NCI-H82 treated with DMSO at 0.1 percent for 48 hours (cell line): ENCODE data around the gene HOMEZ.
A peak's percentile ranks its signal among the peaks of the same experiment; 100 is the strongest.

Source experiments
- DNase-seq: peaks from one replicate; lab custom pipeline; 2025; ENCODE audit not compliant: unreplicated experiment; lab: John Stamatoyannopoulos, UW

Gene HOMEZ

DNA sequence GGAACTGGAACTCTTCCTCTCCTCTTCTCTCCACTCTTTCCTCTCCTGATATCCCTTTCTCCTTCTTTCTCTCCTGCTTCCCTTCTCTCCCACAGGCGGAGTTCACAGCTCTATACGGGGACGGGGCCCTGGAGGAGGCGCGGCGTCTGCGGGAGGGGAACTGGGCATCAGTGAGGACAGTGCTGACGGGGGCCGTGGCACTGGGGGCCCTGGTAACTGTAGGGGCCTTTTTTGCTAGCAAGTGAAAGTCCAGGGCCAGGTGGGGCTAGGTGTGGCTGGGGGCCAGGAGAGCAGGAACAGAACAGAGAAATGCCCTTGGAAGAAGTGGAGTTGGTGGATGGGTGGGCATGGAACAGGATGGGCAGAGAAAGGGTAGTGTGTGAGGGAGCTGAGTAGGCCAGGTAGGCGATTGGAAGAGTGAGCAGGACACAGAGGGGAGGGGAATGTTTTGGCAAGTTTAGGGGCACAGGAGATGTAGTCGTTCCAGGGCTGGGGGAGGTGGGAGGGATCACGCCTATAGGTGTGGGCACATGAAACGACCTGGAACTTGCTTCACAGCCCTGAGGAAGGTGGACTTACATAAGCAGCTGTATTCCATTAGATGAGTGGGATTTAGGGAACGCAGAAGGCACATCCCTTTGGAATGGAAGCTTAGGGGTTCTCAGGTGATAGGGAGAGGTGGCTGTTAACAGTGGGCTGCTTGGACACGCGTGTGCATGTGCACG is 23.0 kb upstream of the HOMEZ start:
- DNase-seq = no peak

DNA sequence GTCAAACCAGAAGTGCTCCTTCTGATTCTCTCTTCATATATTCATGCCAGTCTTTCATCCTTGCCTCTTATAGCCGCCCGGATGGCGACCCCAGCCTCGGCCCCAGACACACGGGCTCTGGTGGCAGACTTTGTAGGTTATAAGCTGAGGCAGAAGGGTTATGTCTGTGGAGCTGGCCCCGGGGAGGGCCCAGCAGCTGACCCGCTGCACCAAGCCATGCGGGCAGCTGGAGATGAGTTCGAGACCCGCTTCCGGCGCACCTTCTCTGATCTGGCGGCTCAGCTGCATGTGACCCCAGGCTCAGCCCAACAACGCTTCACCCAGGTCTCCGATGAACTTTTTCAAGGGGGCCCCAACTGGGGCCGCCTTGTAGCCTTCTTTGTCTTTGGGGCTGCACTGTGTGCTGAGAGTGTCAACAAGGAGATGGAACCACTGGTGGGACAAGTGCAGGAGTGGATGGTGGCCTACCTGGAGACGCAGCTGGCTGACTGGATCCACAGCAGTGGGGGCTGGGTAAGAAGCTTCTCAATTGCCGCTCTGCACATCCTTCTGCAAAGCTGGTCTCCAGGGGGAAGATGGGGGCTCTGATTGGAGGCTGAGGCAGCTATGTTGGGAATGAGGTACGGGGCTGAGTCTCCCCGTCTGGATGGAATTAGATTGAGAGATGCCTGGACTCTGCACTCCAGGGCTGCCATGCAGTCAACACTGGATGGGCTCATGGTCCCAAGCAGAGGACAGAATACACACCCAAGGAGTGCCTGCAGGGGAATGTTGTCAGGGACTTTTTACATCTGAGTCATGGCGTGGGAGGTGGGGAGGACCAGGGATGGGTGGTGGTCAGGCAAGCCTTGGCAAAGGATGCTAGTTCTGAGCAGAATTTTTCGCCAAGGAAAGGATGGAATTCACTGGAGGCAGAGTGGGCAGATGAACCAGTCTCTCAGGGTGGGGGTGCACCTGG is 22.0 kb upstream of the HOMEZ start:
- DNase-seq = no peak

DNA sequence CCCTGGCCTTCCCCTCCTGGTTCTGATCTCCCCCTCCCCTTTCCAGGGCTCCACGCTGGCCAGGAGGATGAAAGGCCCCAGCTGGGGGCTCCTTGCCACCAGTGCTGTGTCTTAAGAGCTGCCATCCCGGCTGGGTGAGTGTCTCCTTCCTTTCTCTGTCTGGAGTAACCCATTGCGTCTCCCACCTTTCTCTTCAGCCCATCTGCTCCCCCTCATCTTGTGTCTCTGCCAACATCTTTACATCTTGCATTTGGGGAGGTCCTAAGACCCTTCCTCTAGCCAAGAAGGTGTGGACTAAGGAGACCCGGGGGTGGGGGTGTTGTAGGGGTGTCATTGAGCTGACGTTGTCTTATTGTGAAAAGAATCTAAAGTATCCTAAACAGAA is 21.2 kb upstream of the HOMEZ start:
- no peak for DNase-seq

DNA sequence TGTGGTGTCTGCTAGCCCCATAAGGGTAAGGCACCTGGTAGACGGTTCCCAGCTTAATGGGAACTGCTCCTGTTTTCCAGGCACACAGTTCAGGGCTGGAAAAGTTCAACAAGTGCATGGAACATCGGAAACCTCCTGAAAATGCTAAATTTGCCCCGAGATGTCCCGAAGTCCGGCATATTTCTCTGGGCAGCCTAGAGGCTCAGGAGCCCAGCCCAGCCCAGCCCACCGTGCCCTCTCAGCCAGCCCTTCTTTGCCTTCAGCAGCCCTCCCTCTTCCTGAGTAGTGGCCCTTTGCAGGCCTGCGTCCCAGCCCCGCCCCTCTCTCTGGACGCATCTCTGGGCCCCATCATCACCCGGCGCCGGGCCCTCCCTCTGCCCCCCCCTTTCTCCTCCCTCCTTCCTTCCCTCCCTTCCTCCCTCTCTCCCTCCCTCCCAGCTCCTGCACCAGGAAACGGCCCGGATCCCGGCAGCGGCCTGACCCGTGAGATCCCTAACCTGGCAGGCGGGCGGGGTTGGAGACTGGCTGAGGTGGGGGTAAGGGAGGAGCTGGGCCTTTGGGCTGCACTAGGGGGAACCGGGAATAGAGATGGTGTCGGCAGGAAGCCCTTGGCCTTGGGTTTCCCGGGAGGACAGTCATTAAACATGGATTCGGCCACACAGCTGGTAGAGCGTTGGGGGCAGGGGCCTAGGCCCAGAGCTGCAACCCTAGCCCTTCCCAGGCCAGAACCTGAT is 20.6 kb upstream of the HOMEZ start, which contains the start of gene BCL2L2:
BCL2L2 (plus strand) TSS at position 422 of the 734 bp plus-strand sequence. CDS start 935 bp downstream, outside the sequence.
- peak; percentile 100 for DNase-seq

DNA sequence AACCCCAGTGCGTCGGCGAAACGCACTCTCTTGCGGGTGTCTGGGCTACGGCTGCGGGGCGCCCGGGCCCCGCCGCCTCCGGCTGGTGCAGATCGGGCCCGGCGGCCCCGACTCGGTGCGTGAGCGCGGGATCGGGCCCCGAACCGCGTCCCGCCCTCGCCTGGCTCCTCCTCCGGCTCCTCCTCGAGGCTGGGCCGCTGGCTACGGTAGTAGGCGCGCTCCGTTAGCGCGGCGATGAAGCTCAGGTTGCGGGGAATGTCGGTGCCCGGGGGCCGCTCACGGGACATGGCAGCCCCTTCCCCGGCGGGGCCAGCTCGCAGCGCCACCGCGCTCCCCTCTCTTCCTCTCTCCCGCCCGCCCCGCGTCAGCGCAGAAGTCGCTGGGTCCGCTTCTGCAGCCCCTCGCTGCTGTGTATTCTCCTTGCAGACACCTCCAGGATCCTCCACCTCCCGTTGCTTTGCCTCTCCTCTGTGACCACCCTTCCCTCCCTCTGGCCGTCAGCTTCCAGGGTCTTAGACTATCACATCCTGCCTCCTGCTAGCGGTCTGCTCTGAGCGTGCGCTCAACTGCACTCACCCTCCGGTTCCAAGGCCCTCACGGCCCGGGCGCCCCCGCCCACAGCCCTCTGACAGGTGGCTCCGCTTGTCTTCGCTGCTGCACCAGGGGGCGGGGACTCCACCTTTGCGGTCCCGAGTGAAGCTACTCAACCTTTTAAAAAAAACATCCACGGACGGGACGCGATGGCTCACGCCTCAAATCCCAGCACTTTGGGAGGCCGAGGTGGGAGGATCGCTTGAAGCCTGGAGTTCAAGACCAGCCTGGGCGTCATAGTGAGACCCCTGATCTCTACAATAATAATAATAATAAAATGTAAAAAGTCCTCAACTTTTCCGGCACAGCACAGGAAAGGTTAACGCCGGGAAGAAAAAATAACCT is 16.6 kb upstream of the HOMEZ start, which contains the start of gene PPP1R3E:
PPP1R3E (minus strand) TSS at position 570 of the 936 bp plus-strand sequence; CDS start at position 287, 283 bp downstream.
- DNase-seq = peak; percentile 99

DNA sequence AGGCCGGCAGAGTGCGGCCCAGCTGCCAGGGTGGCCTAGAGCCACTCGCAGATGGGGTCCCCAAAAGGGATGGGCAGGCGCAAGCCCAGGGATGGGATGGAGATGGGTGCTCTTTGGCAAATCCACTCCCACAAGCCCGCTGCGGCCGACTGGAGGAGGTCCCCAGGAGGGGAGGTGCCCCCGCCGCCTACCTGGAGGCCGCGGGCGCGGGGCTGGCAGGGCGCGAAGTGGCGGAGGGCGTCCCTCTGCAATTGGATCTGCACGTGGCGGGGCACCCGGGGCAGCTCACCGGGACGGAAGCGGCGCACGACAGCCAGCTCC is 16.0 kb upstream of the HOMEZ start:
- no peak for DNase-seq

DNA sequence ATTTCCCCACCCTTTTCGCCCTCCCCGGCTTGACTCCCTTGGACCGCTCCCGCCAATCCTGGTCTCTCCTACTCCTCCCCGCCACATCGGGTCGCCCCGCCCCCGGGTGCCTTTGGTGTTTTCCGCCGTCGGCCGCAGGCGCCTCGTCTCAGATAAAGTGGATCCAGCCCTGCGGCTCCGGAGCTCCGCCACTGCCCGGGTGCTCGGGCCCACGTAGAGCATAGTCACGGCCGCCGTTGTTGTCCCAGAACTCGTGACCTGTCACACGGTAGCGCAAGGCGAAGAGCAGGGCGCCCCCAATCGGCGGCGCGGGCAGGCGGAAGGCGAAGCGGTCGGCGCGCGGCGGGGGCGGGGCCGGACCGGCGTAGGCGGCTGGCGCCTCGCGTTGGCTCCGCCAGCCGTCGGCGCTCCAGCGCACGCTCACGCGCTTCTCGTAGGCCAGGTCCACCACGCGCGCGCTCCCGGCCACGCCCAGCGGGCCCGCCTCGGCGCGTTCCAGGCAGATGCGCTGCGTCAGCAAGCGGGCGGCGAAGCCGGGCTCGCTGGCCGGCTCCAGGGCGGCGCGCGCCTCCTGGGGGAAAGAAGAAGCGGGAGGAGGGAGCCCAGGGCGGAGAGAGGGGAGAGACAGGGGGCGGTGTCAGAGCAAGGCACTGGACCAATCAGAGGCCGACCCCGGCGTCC is 15.5 kb upstream of the HOMEZ start:
- DNase-seq = peak; percentile 100

DNA sequence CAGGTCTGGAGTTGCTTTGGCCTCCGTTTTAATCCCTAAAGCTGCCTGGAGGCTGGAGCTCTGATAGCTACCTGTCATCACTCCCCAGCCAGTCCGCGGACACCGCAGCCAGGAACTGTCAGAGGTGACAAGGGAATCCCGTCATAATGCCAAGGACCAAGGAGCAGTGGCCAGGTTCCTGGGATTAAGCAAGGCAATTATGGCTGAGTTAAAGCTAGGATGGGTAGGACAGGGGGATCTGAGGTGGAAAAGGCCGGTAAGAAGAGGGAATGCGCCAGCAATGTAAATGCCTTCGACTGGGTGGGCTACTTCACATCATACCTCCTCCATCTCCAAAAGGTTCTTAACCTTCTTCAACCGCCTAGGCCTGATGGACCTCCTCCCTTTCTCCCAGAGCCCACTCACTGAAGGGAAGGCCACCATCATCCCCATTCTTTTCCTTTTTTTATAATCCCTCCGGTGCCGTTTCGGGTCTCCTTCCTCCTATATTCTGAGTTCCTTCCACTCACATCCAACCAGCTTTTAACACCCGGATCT is 14.8 kb upstream of the HOMEZ start:
- DNase-seq = peak; percentile 93

DNA sequence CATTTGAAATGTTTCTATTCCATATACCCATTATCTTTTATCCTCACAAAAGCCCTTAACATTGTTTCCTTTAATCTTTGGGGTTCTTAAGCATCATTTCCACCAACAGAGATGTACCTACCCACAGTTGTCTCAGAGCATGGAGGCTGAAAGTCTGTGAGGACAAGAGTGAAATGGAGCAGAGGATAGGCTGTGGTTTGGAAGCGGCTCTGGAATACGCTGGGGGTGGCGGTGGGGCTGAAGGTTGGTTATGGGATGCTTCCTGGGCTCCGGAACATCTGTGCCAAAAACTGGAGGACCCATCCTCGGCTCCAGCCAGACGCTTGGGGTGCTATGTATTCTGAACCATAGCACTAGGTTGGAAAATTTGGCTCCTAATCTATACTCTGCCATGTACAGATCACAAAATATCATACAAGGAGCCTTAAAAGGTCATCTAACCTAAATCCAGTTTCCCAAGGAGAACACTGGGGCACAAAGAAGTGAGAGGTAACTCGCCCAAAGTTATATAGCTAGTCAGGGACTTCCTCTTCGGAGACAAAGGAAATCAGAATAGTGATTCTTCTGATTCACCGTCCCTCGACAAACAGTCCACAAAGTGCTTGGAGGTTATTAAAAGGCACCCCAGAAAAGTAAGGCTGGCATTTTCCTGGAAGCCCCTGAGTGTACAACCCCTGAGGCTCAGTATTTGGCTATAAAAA is 14.2 kb upstream of the HOMEZ start:
- DNase-seq = no peak

DNA sequence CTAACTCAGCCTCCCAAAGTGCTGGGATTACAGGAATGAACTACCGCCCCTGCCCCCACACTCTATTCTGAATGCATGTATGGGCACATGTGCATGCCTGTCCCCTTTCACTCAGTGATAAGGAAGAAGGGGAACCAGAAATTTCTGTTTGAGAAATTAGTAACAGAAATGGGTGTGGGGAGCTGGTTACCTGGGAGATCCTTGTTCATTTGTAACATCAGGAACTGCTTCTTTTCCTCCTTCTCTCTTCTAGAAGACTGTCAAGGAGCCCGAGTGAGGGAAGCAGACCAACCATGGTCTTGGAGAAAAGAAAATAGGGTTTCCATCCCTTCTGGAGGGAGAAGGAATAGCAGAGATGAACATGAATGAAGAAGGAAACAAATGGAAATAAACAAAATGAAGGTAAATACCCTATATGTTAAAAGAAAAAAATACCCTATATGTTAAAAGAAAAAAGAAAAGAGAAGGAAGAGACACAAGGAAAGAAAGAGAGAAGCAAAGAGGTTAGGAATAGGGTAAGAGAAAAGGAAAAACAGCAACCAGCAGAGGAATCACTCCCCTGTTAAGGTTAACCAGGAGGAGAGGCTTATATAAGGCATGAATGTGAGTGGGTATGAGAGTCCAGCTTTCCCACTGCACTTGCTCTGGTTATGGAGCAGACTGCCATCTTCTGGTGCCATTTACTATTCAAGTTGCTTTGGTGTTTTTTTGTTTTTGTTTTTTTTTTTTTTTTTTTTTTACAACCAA is 13.5 kb upstream of the HOMEZ start:
- peak; percentile 69 for DNase-seq

DNA sequence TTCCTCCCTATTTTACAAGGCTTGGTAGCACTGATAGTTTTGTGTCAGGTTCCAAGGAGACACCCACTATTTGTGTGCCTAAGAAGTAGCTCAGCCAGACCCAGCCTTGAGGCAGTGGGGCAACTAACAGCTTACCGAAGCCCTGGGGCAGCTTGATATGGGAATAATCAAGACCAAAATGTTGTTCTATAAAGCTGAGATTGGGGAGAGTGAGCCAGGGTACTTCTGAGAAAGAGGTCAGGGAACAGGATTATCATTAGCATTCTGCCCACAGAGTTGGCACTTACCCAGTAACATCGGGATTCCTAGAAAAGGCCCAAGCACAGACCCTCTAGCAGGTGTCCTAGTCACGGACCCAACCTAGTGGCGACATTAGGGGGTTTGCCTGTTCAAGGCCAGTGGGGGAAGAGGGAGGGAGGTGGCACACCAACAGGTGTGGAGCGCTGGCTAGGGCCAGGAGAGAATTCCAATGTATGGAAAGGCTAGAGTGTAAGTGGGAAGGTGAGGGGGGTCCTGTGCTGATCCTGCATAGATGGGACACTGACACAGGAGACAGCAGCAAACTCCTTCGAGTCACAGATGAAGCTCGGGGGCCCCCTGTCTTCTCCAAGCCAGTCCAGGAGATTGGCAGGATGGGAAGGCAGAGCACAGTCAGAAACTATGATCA is 11.8 kb upstream of the HOMEZ start:
- no peak for DNase-seq

DNA sequence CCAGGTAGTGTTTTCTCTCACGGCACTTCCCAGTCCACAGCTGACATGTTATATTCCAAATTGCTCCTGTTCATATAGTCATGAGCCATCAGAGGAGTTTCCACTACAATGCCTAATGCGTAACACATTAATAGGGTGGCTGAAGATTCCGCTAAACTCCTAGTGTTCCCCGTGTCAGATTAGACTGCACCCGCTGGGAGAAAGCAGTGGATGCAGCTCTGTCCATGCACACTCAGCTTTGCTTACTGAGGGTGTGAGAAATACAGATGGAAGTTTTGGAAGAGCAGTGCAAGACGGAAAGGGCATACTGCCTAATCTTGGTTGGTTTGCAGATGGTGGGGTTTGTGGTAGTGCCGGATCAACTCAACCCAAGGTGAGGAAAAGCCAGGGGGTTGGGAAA is 11.2 kb upstream of the HOMEZ start:
- no peak for DNase-seq

DNA sequence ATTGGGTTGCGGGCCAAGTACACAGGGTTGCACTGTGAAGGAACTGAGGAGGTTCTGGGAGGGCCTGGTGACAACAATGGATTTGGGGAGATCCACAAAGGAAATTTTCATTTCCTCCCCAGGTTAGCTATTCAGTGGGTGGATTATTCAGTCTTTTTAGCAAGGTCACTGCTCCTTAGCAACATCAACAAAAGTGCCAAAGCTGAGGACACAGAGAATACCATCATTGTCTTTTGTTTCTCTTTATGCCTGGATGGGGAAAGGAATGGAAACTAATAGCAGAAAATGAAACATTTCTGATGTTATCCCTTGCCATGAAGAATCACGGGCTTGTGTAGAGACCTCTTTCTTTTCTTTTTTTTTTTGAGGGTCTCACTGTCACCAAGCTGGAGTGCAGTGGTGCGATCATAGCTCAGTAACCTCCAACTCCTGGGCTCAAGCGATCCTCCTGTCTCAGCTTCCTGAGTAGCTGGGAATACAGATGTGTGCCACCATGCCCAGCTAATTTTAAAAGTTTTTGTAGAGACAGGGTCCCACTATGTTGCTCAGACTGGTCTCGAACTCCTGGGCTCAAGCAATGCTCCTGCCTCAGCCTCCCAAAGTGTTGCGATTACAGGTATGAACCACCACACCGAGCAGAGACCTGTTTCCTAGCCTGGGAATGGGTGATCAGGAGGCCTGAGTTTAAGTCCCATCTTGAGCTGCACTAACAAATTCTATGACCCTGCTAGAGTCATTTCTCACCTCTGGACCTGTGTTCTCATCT is 10.3 kb upstream of the HOMEZ start:
- no peak for DNase-seq

DNA sequence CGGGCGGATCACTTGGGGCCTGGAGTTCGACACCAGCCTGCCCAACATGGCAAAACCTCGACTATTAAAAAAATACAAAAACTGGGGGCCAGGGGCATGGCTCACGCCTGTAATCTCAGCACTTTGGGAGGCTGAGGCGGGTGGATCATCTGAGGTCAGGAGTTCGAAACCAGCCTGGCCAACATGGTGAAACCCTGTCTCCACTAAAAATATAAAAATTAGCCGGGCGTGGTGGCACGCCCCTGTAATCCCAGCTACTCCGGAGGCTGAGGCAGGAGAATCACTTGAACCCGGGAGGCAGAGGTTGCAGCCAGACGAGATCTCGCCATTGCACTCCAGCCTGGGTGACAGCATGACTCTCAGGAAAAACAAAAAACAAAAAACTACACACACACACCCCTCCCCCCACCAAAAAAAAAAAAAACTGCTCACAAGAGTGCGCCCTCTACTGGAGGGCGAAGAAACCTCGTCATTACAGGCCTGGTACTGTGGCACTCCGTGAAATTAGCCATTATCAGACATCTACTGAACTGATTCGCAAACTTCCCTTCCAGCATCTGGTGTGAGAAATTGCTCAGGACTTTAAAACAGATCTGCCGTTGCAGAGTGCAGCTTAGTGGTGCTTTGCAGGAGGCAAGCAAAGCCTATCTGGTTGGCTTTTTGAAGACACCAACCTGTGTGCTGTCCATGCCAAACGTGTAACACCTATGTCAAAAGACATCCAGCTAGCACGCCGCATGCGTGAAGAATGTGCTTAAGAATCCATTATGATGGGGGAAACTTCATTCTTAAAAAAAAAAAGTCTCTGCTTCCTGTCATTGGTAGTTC is 9.0 kb upstream of the HOMEZ start:
- peak; percentile 91 for DNase-seq

DNA sequence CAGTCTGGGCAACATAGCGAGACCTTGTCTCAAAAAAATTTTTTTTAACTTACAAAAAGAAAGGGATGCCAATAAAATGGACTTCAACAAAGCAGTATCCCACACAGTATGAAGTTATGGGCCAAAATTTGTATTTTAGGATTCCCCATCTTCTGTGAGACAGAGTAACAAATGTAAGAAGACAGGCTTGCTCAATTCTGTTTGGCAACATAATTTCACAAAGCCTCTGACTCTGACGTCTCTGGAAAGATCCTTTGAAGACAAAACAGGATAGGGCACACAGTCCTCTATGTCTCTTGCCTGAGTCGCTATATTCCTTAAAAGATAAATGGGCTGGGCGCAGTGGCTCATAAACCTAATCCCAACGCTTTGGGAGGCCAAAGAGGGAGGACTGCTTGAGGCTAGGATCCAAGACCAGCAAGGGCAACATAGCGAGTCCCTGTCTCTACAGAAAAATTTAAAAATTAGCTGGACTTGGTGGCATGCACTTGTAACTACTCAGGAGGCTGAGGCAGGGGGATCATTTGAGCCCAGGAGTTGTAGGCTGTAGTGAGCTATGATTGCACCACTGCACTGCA is 1.1 kb upstream of the HOMEZ start:
- DNase-seq = no peak
